GM23248 (cell line): Measurements from ENCODE around the gene KIF4B.

Experiments
- EZH2 ChIP-seq: fragments of 200-600 bp; sonication (generic); IDR thresholded peaks from 2 replicates; pipeline ENCODE4 v1.6.1; 2018; ENCODE audit warnings: antibody characterized with exemption, mild to moderate bottlenecking; ENCODE audit not compliant: insufficient read depth, poor library complexity, severe bottlenecking
- EZH2phosphoT487 ChIP-seq: fragments of 200-600 bp; sonication (generic); IDR thresholded peaks from 2 replicates; pipeline ENCODE4 v1.6.1; 2018; ENCODE audit warnings: antibody characterized with exemption, moderate library complexity, mild to moderate bottlenecking, low read depth; ENCODE audit not compliant: insufficient read depth

- TF ChIP-seq EZH2 (no peak), EZH2phosphoT487 (no peak)
Measured at GRCh38 chr5:155057626-155058025, 44.1 kb downstream of the KIF4B start.
